ENCODE measurements around the gene SCN5A. TPM values are rescaled to one million over a fixed set of nuclear protein-coding genes. Genes with fewer than 3 reads are reported as not detected.

The SCN5A gene
- total RNA-seq, 2 experiments from 2014 or later: 0.20 to 0.52 TPM

- ATAC-seq (no peak), DNase-seq (no peak)
- intact Hi-C loops (cut with micrococcal nuclease): no loop called here
- Mint-ChIP-seq H3K27ac (no peak overlapping the region), H3K27me3 (no peaks in the 10 kb centered on the region), H3K4me3 (no peak overlapping the region), H3K9me3 (no peaks in the 10 kb centered on the region), H3K36me3 (ENCODE audit: low read depth) (no peaks in the 10 kb centered on the region), H3K4me1 (ENCODE audit: low read depth) (no peaks in the 10 kb centered on the region)
- no peak for TF ChIP-seq CTCF (IDR thresholded peaks at IDR 0.05)
- POLR2A ChIA-PET: no interaction called here
- CTCF ChIA-PET: interaction anchor here (0.6 to 1.2 kb wide), 3 partner anchors 62 to 68 kb away, joined by 3 to 6 read pairs (median 4); no protein-coding TSS in a partner anchor
Measured at GRCh38 chr3:38588995-38589937, 60.2 kb downstream of the SCN5A start.

- Mint-ChIP-seq H3K4me1 (ENCODE audit: low read depth) (no peaks in the 10 kb centered on the region), H3K9me3 (no peaks in the 10 kb centered on the region), H3K27ac (no peak overlapping the region), H3K4me3 (no peak overlapping the region), H3K36me3 (ENCODE audit: low read depth) (no peaks in the 10 kb centered on the region), H3K27me3 (no peaks in the 10 kb centered on the region)
- DNase-seq: no peak
- POLR2A ChIA-PET: no interaction called here
- intact Hi-C loops (cut with micrococcal nuclease): no loop called here
- CTCF ChIA-PET: no interaction called here
- ATAC-seq: no peak
- TF ChIP-seq CTCF (IDR thresholded peaks at IDR 0.05): no peak
Measured at GRCh38 chr3:38588371-38588971, 61.0 kb downstream of the SCN5A start.

GRCh38 chr3:38587548-38588131 is 61.8 kb downstream of the SCN5A start:
- Mint-ChIP-seq H3K4me3 (no peak overlapping the region), H3K4me1 (ENCODE audit: low read depth) (no peaks in the 10 kb centered on the region), H3K36me3 (ENCODE audit: low read depth) (no peaks in the 10 kb centered on the region)

GRCh38 chr3:38586546-38587520 is 62.7 kb downstream of the SCN5A start:
- no peak for ATAC-seq
- H3K4me1 Mint-ChIP-seq (ENCODE audit: low read depth): no peaks in the 10 kb centered on the region
- intact Hi-C loops (cut with micrococcal nuclease): no loop called here
- no peak overlapping the region for H3K4me3 Mint-ChIP-seq
- ChIA-PET CTCF (interaction anchor here (0.7 to 1.6 kb wide), 3 partner anchors 21 to 65 kb away, joined by 3 to 4 read pairs (median 4); no protein-coding TSS in a partner anchor), POLR2A (no interaction called here)
- no peak for DNase-seq
- no peak overlapping the region for H3K27ac Mint-ChIP-seq
- TF ChIP-seq CTCF (IDR thresholded peaks at IDR 0.05): no peak
- H3K36me3 Mint-ChIP-seq (ENCODE audit: low read depth): no peaks in the 10 kb centered on the region
- H3K9me3 Mint-ChIP-seq: no peaks in the 10 kb centered on the region
- H3K27me3 Mint-ChIP-seq: no peaks in the 10 kb centered on the region

More at GRCh38 chr3:38587548-38588131, 61.8 kb downstream of the SCN5A start:
- DNase-seq: no peak
- intact Hi-C loops (cut with micrococcal nuclease): no loop called here
- CTCF ChIA-PET: no interaction called here
- no peak for ATAC-seq
- Mint-ChIP-seq H3K27ac (no peak overlapping the region), H3K27me3 (no peaks in the 10 kb centered on the region), H3K9me3 (no peaks in the 10 kb centered on the region)
- POLR2A ChIA-PET: no interaction called here
- TF ChIP-seq CTCF (IDR thresholded peaks at IDR 0.05): no peak
